Measurements from ENCODE around the gene GLYATL3. TPM values are rescaled to one million over a fixed set of nuclear protein-coding genes. Genes with fewer than 3 reads are reported as not detected.

Gene GLYATL3
- total RNA-seq, 1 donor from 2014 or later: 0.26 TPM

GRCh38 chr6:49506569-49507111 lies 6.9 kb downstream of the GLYATL3 start:
- Histone ChIP-seq H3K27me3 (ENCODE audit: control insufficient read depth, insufficient read depth, low read length) (no peaks in the 10 kb centered on the region), H3K36me3 (ENCODE audit: control insufficient read depth, insufficient read depth, low read length) (no peaks in the 10 kb centered on the region), H3K4me3 (ENCODE audit: low read depth, low read length) (no peak overlapping the region)
- DNase-seq (ENCODE audit: low read depth) (no peak), FAIRE-seq (no peak)
- TF ChIP-seq, protein P1, sequence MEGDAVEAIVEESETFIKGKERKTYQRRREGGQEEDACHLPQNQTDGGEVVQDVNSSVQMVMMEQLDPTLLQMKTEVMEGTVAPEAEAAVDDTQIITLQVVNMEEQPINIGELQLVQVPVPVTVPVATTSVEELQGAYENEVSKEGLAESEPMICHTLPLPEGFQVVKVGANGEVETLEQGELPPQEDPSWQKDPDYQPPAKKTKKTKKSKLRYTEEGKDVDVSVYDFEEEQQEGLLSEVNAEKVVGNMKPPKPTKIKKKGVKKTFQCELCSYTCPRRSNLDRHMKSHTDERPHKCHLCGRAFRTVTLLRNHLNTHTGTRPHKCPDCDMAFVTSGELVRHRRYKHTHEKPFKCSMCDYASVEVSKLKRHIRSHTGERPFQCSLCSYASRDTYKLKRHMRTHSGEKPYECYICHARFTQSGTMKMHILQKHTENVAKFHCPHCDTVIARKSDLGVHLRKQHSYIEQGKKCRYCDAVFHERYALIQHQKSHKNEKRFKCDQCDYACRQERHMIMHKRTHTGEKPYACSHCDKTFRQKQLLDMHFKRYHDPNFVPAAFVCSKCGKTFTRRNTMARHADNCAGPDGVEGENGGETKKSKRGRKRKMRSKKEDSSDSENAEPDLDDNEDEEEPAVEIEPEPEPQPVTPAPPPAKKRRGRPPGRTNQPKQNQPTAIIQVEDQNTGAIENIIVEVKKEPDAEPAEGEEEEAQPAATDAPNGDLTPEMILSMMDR (IDR thresholded peaks at IDR 0.05; ENCODE audit: insufficient read depth, low read length, severe bottlenecking): no peak

DNA sequence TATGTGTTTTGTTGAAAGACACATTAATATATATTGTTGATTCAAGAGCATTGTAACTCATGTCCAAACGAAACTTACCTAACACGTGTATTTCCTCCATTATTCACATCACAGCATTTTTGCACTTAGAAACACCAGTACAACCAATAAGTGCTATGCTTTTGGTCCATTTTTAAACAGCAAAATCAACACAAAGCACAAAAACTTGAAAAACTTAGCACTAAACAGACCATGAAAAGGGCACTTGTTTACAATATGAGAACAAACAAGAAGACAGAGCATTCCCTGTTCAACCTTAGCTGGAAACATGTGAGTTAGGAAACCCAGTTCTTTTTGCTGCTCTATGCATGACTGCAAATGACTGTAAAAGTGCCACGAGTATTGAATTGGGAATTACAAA lies 9.6 kb downstream of the GLYATL3 start:
- no peak for DNase-seq (ENCODE audit: low read depth)
- Histone ChIP-seq H3K27me3 (ENCODE audit: control insufficient read depth, insufficient read depth, low read length) (no peaks in the 10 kb centered on the region), H3K4me3 (ENCODE audit: low read depth, low read length) (no peak overlapping the region), H3K36me3 (ENCODE audit: control insufficient read depth, insufficient read depth, low read length) (no peaks in the 10 kb centered on the region)
- TF ChIP-seq, protein P1 (IDR thresholded peaks at IDR 0.05; ENCODE audit: insufficient read depth, low read length, severe bottlenecking): no peak
- FAIRE-seq: no peak

- Histone ChIP-seq H3K36me3 (ENCODE audit: control insufficient read depth, insufficient read depth, low read length) (no peaks in the 10 kb centered on the region), H3K4me3 (ENCODE audit: low read depth, low read length) (no peak overlapping the region), H3K27me3 (ENCODE audit: control insufficient read depth, insufficient read depth, low read length) (no peaks in the 10 kb centered on the region)
- TF ChIP-seq, protein P1 (IDR thresholded peaks at IDR 0.05; ENCODE audit: insufficient read depth, low read length, severe bottlenecking): no peak
- DNase-seq (ENCODE audit: low read depth) (no peak), FAIRE-seq (no peak)
Measured at GRCh38 chr6:49513153-49513989, 13.6 kb downstream of the GLYATL3 start.

GRCh38 chr6:49514571-49515484 lies 15.1 kb downstream of the GLYATL3 start:
- no peak for DNase-seq (ENCODE audit: low read depth)
- FAIRE-seq: no peak
- H3K27me3 ChIP-seq (ENCODE audit: control insufficient read depth, insufficient read depth, low read length): no peaks in the 10 kb centered on the region
- no peaks in the 10 kb centered on the region for H3K36me3 ChIP-seq (ENCODE audit: control insufficient read depth, insufficient read depth, low read length)
- no peak overlapping the region for H3K4me3 ChIP-seq (ENCODE audit: low read depth, low read length)
- TF ChIP-seq, protein P1 (IDR thresholded peaks at IDR 0.05; ENCODE audit: insufficient read depth, low read length, severe bottlenecking): no peak

- DNase-seq (ENCODE audit: low read depth) (no peak), FAIRE-seq (no peak)
- Histone ChIP-seq H3K4me3 (ENCODE audit: low read depth, low read length) (no peak overlapping the region), H3K27me3 (ENCODE audit: control insufficient read depth, insufficient read depth, low read length) (no peaks in the 10 kb centered on the region), H3K36me3 (ENCODE audit: control insufficient read depth, insufficient read depth, low read length) (no peaks in the 10 kb centered on the region)
- TF ChIP-seq, protein P1 (IDR thresholded peaks at IDR 0.05; ENCODE audit: insufficient read depth, low read length, severe bottlenecking): no peak
Measured at GRCh38 chr6:49515485-49516146, 15.9 kb downstream of the GLYATL3 start.

All from bronchial epithelial cell (primary cell).